Stimulated activated CD4-positive, alpha-beta T cell treated with anti-CD3 and anti-CD28 coated beads, Interleukin-1b, Interleukin-23, amount 100 ng/mL, for 4 hours (primary cell): ENCODE measurements around the gene CA11.
"Not testable (repeated sequence)": the region's sequence is repeated elsewhere in the genome, so short reads cannot be mapped to it uniquely, and the experiment has no call there.

Experiments used
- DNase-seq, 2 donors: peaks; one replicate each; pipeline ENCODE4 v3.0.0-alpha.2; 2020; ENCODE audit warnings: low read depth in 2 of 2

The CA11 gene

DNA sequence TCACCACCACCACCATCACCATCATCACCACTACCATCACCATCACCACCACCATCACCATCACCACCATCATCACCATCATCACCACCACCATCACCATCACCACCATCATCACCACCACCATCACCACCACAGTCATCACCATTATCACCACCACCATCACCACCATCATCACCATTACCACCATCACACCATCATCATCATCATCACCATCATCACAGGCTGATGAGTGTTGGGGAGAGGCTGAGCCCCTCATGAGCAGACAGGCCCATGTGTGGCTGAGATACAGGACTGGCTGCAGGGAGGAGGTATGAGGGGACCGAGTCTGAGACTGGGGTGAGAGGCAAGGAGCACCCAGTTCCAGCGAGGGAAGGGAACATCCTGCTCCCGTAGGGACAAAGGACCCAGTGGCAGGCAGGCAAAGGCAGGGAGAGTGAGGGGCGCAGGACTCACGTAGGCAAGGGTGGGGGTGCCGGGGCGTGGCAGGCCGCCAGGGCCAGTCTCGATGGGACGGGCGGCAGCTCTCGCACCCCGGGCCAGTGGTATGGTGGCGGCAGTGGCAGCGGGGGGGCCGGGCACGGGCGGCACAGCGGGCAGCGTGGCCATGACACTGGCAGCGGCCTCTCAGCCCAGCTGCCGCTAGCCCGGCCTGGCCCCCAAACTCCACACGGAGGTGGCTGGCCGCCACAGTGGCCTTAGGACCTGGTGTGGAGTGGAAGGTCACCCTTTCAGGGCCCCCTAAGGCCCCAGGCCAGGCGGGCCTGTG lies 24.1 kb upstream of the CA11 start:
- no peak for DNase-seq

DNA sequence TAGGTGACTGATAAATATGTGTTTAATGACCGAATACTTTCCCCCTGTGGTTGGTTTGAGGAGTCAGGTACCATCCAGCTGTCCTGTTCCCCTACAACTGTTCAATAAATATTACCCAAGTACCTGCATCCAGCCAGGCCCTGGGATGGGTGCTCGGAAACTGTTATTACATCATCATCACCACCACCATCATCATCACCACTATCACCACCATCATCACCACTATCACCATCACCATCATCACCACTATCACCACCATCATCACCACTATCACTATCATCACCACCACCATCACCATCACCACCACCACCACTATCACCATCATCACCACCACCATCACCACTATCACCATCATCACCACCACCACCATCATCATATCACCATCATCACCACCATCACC lies 22.8 kb upstream of the CA11 start:
- no peak for DNase-seq

DNA sequence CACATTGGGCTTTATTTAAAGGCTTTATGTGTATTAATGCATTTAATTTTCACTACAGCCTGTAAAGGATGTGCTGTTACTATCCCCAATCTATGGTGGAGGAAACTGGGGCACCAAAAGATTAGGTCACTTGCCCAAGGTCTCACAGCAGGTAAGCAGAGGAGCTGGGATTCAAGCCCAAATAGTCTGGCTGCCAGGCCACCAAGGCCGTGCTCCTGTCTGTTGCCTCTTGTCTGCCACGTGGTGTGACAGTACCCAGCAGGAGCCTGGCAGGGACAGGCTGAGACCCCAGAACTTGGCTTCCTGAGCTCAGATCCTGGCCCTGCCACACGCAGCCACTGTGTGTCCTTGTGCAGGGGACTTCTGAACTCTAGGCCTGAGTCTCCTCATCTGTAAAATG lies 22.3 kb upstream of the CA11 start:
- DNase-seq, result no peak

DNA sequence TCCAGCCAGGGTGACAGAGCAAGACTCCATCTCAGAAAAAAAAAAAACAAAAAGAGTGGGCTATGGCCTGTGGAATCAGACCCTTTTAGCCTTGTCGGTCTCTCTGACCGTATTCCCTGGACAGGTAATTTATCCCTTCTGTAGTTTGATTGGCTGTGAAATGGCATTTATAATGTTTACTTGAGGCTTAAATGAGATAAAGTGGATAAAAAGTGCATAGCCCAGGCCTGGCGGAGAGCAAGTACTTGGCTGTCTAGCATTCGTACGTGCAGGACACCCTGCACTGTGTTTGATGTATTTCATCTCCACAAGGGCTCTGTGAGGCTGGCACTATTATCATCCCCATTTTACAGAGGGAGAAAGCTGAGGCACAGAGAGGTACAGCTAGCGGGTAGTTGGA lies 19.8 kb upstream of the CA11 start:
- no peak for DNase-seq

DNA sequence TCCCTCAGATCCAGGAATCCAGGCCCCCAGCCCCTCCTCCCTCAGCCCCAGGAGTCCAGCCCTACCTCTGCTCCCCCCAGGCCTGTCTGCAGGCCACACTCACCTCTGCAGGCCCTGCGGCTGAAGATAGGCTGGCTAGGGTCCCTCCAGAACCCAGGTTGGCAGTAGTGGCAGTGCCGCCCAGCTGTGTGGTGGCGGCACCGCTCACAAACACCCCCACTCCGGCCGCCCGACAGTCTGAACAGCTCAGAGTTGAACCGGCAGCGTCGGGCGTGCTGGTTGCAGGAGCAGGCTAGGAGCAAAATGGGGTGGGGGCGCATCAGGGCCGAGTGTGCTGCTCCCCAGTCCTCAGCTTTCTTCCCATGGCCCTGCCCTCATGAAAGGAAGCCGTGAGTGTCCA lies 18.5 kb upstream of the CA11 start:
- no peak for DNase-seq

DNA sequence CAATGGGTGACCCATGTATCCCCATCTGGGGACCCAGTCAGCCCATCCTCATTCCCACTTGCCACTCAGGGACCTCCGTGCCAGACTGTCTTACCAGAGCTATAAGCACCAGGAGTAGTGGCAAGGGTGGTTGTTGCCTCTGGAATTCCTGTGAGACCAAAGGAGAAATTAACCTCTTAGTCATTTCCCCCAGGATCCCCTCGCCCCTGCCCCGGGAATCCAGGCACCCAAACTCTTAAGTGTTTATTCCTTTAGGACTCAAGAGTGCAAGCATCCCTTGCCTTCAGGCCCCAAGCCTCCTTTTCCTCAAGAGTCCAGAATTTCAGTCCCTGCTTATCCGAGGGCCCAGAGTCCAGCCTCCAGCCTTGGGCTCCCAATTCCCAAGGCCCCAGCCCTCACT lies 17.7 kb upstream of the CA11 start:
- DNase-seq, result no peak

DNA sequence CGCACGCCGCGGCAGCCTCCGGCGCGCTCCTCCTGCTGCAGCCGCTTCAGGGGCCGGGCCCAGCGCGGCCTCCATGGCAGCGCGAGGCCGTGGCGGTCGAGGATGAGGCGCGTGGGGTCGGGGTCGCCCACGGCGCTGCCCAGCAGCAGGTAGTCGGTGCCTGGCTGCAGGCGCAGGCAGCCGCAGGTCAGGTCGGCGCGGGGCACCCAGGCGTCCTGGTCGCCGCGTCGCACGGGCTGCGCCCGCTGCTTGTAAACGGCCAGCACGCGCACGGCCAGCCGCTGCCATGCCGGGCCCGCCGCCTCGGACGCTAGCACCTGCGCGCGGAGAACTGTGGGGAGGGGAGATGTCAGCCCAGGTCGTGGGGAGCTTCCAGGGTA lies 15.7 kb upstream of the CA11 start:
- DNase-seq, result no peak

DNA sequence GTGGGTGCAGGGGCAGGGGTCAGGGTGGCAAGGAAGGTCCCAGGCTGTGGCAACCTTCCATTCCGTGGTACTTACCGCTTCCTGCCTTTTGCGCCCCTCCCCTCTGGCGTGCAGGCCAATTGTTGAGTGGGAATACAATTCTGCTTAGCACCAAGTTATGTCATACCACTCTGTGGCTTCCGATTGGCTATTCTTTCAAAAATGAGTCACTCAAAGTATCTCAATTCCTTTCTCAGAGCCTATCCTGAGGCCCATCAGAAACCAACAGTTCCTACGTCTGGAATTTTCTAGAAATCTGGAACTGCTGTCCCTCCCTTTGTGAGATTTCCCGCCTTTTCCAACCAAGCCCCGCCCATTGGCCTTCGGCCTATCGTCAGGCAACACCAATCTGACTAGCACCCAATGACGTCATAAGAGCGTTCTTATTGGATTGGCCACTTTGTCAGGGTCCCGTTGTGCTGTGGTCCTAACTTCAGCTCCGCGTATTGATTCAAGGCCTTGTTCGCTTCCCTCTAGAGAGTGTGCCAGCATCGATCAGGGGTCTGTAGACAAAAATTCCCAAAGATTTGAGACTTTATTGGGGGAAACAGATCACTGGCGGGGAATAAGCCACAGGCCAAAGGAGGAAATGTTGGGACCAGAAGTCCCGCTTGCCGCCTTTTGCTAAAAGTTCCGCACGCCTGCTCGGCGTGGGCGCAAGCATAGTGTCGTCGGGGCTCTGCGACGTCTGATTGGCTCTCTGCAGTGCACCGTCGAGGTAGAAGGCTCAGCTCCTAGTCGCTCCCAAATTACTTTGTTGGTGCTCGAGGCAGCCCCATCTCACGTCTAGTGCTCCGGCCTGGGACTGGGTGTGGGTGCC lies 15.1 kb upstream of the CA11 start:
- peak; percentile 62 to 71 for DNase-seq

DNA sequence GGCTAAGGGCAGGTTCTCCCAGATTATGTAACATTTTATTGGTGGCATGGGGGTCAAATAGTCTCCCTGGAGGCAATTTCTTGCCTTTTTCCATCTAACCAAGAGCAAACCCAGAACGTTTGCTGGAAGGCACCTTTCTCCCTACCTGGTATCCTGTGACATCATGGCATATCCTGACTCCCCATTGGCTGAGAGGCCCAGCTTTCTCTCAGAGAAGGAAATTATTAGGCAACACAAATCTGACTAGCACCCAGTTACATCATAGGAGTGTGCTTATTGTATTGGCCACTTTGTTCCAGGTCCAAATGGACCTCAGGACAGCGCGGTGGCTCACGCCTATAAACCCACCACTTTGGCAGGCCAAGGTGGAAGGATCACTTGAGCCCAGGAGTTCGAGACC lies 13.8 kb upstream of the CA11 start:
- no peak for DNase-seq

DNA sequence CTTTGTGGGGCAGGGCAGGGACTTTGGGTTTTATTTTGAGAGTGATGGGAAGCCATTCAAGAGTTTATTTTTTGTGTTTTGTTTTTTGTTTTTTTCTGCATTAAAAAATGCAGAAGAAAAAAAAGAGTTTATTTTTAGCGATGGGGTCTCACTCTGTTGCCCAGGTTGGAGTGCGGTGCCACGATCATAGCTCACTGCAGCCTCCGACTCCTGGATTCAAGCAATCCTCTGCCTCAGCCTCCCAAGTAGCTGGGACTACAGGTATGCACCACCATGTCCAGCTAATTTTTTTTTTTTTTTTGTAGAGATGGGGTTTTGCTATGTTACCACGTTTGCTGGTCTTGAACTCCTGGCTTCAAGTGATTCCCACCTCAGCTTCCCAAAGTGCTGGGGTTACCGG lies 12.5 kb upstream of the CA11 start:
- DNase-seq, result no peak

DNA sequence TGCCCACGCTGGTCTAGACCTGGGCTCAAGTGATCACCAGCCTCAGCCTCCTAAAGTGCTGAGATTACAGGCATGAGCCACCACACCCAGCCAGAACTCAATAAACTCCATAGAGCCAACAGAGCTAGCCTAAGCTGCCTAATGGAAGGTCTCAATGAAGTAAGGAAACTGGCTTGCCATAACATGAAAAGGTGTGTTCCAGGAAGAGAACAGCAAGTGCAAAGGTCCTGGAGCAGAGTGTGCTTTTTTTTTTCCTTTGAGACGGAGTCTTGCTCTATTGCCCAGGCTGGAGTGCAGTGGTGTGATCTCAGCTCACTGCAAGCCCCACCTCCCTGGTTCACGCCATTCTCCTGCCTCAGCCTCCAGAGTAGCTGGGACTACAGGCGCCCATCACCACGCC lies 11.8 kb upstream of the CA11 start:
- DNase-seq, result not testable (repeated sequence)

DNA sequence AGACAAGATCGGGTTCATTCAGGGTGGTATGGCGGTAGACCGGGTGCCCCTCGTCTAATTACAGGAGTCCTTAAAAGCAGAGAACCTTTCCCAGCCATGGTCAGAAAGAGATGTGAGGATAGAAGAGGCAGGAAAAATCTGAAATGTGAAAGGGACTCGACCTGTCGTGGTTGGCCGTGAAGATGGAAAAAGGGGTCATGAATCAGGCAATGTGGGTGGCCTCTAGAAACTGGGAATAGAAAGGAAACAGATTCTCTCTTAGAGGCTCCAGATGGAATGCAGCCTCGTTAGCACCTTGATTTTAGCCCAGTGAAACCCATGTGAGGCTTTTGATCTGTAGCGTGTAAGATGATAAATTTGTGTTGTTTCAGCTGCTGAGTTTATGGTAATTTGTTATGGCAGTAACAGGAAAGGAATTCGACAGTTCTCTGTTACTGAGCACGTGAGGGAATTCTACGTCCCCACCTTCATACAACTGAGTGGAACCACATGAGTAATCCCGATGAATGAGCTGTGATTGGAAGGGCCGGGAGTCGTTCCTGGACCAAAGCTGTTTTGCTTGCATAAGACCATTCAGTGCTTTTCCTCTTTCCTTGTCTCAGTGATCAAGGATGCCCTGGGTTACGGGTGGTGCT lies 11.0 kb upstream of the CA11 start:
- no peak for DNase-seq

DNA sequence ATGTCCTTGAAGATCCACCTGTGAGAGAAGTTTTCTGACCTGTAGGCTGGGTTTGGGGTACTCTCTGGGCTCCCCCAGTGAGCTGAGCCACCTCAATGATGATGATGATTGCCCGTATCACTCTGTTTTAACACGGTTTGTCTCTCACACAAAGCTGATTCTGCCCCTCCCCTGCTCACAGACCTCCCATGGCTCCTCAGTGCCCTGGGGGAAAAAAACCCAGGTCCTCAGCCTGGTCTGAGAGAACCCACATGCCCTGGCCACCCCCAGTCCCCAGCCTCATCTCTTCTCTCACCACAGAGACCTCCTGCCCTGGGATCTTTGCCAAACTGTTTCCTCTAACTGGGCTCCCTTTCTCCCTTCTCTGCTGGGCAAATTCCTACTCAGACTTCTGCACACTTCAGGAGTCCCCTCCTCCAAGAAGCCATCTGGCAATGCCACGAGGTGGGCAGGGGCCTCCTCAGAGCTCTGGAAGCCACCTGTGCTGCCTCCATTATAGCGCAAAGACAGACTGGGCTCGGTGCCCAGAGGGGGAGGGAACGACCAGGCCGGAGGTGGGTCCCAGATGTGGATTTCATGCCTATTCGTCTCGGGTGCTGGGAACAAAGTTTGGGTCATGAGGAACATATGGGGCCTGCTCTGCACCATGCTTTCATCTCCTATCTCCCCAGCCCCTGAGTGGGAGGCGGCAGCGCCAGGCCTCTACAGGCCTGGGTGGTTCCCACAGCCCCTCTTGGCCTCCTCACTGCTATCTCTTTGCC lies 8.5 kb upstream of the CA11 start:
- DNase-seq, result no peak

DNA sequence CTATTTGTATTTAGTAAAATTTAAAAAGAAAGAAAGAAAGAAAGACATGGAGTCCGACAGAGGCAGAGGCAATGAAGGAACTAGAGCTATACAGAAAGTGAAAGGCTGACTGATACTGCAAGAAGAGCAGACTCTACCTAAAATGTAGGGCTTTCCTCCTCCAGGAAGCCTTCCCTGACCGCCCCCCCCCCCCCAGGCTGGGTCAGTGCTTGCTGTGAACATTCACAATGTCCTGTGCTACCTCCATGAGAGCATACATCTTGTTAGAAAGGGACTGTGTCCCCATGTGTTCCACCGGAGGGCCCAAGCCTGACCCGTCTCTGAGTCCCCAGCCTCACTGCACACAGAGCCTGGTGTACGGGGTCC lies 5.7 kb upstream of the CA11 start:
- DNase-seq, result no peak

DNA sequence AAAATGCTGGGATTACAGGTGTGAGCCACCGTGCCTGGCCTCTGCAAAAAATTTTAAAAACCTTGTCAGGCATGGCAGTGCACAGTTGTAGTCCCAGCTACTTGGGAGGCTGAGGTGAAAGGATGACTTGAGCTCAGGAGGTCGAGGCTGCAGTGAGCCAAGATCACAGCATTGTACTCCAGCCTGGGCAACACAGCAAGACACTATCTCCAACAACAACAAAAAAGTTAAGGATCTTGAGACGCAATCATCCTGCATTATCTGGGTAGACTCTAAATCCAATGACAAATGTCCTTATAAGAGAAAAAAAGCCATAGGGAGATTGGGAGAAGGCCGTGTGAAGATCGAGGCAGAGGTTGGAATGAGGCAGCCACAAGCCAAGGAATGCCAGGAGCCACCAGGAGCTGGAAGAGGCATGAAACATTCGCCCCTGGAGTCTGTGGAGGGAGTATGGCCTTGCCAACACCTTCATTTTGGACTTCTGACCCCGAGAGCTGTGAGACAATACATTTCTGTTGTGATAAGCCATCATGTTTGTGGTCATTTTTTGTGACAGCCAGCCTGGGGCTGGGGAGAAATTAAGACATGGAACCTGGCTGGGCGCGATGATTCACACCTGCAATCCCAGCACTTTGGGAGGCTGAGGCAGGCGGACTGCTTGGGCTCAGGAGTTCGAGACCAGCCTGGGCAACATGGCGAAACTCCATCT lies 5.1 kb upstream of the CA11 start:
- DNase-seq, result no peak

DNA sequence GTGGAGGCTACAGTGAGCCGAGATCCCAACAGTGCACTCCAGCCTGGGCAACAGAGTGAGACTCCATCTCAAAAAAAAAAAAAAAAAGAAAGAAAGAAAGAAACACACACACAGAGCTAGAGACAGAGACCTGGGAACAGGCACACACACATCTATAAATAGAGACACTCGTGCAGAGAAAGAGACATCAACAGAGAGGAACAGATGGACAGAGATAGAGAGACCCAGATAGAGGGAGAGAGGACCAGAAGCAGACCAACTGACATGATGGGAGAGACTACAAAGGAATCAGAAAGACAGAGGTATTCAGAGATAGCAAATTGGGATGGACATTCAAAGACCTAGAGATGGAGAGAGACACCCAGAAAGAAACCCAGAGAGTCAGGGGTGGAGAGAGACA lies 2.1 kb upstream of the CA11 start:
- DNase-seq, result no peak

DNA sequence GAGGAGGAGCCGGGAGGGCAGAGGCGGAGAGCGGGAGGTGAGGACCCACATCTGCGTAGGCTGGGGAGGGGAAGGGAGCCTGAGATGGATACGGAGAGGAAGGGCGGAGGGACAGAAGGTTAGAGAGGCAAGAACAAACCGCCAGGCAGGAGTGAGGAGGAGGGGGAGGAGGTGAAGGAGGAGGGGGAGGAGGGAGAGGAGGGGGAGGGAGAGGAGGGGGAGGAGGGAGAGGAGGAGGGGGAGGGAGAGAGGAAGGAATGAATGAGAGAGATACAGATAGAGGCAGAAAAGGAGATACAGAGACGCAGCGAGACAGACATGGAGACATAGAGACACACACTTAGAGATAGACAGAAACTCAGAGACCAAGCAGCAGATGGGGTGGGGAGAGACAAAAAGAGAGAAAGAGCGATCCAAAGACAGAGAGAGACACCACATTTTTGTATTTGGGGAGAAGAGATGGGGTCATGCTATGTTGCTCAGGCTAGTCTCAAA lies 782 bp upstream of the CA11 start:
- no peak for DNase-seq

DNA sequence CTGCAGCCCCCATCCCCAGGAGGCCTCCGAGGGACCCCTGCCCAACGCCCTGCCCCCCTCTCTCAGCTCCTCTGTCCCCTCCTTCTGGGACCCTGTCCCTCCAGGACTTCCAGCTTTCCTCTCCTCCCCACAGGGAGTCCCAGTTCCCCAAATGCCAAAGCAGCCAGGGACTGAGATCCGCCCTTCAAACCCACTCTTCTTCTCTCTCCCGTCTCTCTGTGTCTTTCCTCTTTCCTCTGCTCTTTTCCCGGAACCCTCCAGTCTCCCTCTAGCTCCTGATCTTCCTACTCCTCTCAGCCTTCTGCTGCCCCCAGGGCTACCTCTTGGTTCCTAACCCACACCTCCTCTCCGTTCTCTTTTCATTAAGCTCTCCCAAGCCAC lies 377 bp downstream of the CA11 start:
- DNase-seq, result no peak

DNA sequence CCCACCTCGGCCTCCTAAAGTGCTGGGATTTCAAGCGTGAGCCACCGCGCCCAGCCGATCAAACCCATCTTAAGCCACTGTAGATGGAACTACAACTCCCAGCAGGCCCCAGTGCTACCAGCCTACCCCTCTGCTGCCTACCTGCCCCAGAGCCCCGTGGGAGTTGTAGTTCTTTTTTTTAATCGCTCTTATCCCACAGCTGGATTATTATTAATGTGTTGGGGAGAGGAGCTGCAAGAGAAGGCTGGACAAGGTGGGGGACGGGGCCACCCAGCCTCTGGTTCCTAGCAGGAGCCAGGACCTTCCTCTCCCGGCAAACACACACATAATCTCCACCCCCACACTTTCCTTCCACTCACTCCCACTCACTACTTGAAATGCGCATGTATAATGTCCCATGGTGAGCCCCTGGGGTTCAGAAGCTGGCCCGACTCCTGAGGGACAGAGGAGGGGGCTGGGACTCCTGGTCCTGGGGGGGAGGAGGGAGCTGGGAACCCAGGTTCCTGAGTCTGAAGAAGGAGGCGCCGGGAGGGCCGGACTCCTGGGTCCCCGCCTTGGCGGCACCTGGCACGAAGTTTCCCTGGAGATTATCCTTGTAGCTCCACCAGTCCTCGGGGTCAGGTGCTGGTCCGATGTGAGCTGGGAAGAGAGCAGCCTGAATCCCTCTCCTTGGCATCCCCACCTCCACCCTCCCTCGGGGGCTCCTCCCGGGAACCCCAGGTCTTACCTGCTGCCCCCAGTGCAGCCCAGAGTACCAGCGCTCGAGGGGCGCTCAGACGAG lies 958 bp downstream of the CA11 start:
- peak; percentile 56 to 64 for DNase-seq

DNA sequence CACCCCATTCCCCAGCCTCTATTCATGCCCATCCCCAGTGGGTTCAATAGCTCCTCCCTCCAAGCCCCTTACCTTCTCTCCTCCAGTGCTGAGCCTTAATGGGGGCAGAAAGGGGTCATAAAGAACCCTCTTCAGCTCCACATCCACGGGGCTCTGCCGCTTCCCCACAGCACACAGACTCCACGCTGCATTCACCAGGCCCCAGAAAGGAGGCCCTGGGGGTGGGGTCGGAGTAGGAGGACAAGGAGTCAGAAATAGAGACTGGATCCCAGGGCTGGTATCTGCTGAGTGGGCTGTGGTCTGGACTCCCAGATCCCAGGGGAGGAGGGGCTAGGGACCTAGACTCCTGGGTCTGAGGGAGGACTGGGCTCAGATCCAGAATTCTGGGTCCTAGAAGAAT lies 1.6 kb downstream of the CA11 start:
- DNase-seq, result no peak

DNA sequence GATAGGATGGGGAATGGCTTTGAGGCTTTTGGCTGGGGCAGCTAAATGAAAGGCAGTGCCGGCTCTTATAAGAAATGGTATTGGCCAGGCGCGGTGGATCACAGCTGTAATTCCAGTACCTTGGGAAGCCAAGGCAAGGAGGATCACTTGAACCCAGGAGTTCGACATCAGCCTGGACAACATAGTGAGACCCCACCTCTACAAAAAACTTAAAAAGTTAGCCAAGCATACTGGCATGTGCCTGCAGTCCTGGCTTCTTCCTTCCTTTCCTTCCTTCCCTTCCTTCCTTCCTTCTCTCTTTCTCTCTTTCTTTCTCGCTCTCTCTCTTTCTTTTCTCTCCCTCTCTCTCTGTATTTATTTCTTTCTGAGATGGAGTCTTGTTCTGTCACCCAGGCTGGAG lies 3.1 kb downstream of the CA11 start:
- DNase-seq, result no peak
